Transverse colon (tissue), 4 donors: ENCODE measurements around the gene NUP43. TPM values are rescaled to one million over a fixed set of nuclear protein-coding genes. Genes with fewer than 3 reads are reported as not detected.

ENCODE experiments used
- DNase-seq: peaks from one replicate; pipeline ENCODE4 v3.0.0-alpha.2; 2019
- H3K27ac ChIP-seq, 4 donors: fragments of 200-600 bp; sonication (generic); 2 replicates each; pipeline ENCODE4 v1.5.1; 2016 to 2018; ENCODE audit warnings: inconsistent platforms in 4 of 4
- H3K27me3 ChIP-seq: fragments of 200-600 bp; sonication (generic); 2 replicates; pipeline ENCODE4 v1.5.1; 2017; ENCODE audit warnings: inconsistent platforms
- H3K36me3 ChIP-seq, 4 donors: fragments of 200-600 bp; sonication (generic); 2 replicates each; pipeline ENCODE4 v1.5.1; 2017 to 2019; ENCODE audit warnings: inconsistent platforms in 4 of 4
- H3K4me1 ChIP-seq, 4 donors: fragments of 200-600 bp; sonication (generic); 2 replicates each; pipeline ENCODE4 v1.5.1; 2017 to 2020; ENCODE audit warnings: inconsistent platforms in 4 of 4
- H3K4me3 ChIP-seq, 4 donors: fragments of 200-600 bp; sonication (generic); 1 replicate in 1 of 4; 2 replicates in 3 of 4; pipeline versions ENCODE4 v1.5.1 to v1.6.1; 2017 to 2019; ENCODE audit warnings: inconsistent platforms in 4 of 4
- H3K9me3 ChIP-seq, 2 donors: fragments of 200-600 bp; sonication (generic); 2 replicates each; pipeline ENCODE4 v1.5.1; 2017 to 2019; ENCODE audit warnings: inconsistent platforms in 2 of 2
- EP300 ChIP-seq: sonication (generic); formaldehyde crosslinking; IDR thresholded peaks from one replicate; pipeline ENCODE4 v1.6.1; 2017; ENCODE audit warnings: antibody characterized with exemption, low read depth
- POLR2A ChIP-seq: fragments of 450-650 bp; IDR thresholded peaks from one replicate; pipeline ENCODE4 v1.6.1; 2016; ENCODE audit warnings: antibody characterized with exemption, mild to moderate bottlenecking, moderate library complexity
- POLR2AphosphoS5 ChIP-seq, 3 donors: sonication (generic); formaldehyde crosslinking; IDR thresholded peaks; one replicate each; pipeline ENCODE4 v1.6.1; 2016; ENCODE audit warnings: antibody characterized with exemption in 3 of 3
- WGBS, 2 donors: methylation state at CpG; one replicate each; pipeline ENCODE4 v1.1.5; 2018; ENCODE audit warnings: low coverage in 1 of 2; 5-methylcytosine and 5-hydroxymethylcytosine counted together
- in situ Hi-C, 4 donors: fragments of 200-750 bp; cut with MboI; loops; one replicate each; pipeline versions ENCODE4 v1.15.0 to v1.15.1; 2017; ENCODE audit warnings: low sequenced_read_pairs in 3 of 4, low pct_ligation_motif_present in 1 of 4, low pct_unique_long_range_greater_than_20kb in 1 of 4
- intact Hi-C: fragments of 100-400 bp; cut with DNase I; formaldehyde crosslinking; loops from one replicate; pipeline ENCODE4 v1.15.1; 2023; ENCODE audit warnings: low total_unique reads
- total RNA-seq, 4 donors: library from RNA; depleted of rRNA; stranded (reverse); fragments of >200 nt; gene quantifications; one replicate each; pipeline ENCODE4 v1.1.0, GENCODE V29; 2016
- TF ChIP-seq, protein P1 (sequence below), 5 experiments: fragments of 200-600 bp in 3 of 5; fragments of 450-650 bp in 2 of 5; sonication (generic) in 3 of 5; IDR thresholded peaks; 1 replicate in 2 of 5; 2 replicates in 3 of 5; pipeline ENCODE4 v1.5.1; 2016 to 2017; ENCODE audit warnings: antibody characterized with exemption in 5 of 5, inconsistent platforms in 3 of 5, mild to moderate bottlenecking in 2 of 5, moderate library complexity in 1 of 5

The NUP43 gene
- total RNA-seq, 4 donors from 2014 or later: 14.7 to 54.3 (median 29.3) TPM

DNA sequence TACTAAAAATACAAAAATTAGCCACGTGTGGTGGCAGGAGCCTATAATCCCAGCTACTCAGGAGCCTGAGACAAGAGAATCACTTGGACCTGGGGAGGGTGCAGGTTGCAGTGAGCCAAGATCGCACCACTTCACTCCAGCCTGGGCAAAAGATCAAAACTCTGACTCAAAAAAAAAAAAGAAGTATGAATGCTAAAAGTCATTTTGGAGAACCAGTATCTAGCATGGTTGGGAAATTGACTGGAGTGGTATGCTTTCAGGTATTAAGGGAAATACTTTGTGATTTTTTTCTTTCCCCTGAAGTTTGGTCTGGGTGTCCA, 33.3 kb upstream of the NUP43 start:
- Histone ChIP-seq H3K27me3 (no peaks in the 10 kb centered on the region), H3K4me1 (no peaks in the 10 kb centered on the region), H3K9me3 (no peaks in the 10 kb centered on the region), H3K4me3 (no peak overlapping the region), H3K27ac (no peak overlapping the region), H3K36me3 (peaks cover 0 to 17% (median 8%) of the 10 kb centered on the region in 4 donors)
- intact Hi-C loops: no loop called here
- in situ Hi-C loops: no loop called here
- whole genome bisulfite sequencing, 2 donors: 43 to 78% methylated on average over 2 of the region's 2 CpGs
- TF ChIP-seq POLR2AphosphoS5 (IDR thresholded peaks at IDR 0.05) (no peak), EP300 (no peak), POLR2A (no peak)
- TF ChIP-seq, protein P1, sequence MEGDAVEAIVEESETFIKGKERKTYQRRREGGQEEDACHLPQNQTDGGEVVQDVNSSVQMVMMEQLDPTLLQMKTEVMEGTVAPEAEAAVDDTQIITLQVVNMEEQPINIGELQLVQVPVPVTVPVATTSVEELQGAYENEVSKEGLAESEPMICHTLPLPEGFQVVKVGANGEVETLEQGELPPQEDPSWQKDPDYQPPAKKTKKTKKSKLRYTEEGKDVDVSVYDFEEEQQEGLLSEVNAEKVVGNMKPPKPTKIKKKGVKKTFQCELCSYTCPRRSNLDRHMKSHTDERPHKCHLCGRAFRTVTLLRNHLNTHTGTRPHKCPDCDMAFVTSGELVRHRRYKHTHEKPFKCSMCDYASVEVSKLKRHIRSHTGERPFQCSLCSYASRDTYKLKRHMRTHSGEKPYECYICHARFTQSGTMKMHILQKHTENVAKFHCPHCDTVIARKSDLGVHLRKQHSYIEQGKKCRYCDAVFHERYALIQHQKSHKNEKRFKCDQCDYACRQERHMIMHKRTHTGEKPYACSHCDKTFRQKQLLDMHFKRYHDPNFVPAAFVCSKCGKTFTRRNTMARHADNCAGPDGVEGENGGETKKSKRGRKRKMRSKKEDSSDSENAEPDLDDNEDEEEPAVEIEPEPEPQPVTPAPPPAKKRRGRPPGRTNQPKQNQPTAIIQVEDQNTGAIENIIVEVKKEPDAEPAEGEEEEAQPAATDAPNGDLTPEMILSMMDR (IDR thresholded peaks at IDR 0.05): no peak
- no peak for DNase-seq

DNA sequence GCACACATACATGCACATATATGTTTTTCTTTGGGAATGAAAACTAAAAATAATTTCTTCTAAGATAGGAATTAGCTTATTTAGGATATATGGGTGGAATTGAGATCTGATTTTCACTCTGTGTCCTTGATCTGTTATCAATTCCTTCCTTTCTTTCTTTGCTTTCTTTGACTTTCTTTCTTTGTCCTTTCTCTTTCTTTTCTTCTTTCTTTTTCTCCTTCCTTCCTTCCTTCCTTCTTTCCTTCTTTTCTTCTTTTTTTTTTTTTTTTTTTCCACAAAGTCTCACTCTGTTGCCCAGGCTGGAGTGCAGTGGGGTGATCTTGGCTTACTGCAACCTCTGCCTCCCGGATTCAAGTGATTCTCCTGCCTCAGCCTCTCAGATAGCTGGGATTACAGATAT, 31.3 kb upstream of the NUP43 start:
- Histone ChIP-seq H3K36me3 (peaks cover 0 to 29% (median 13%) of the 10 kb centered on the region in 4 donors), H3K4me3 (no peak overlapping the region), H3K4me1 (no peaks in the 10 kb centered on the region), H3K27ac (no peak overlapping the region), H3K9me3 (no peaks in the 10 kb centered on the region), H3K27me3 (no peaks in the 10 kb centered on the region)
- intact Hi-C loops (no loop called here), in situ Hi-C loops (no loop called here)
- TF ChIP-seq, protein P1 (IDR thresholded peaks at IDR 0.05): no peak
- no peak for TF ChIP-seq POLR2A
- no peak for TF ChIP-seq EP300
- no peak for TF ChIP-seq POLR2AphosphoS5 (IDR thresholded peaks at IDR 0.05)
- DNase-seq: no peak
- WGBS, 2 donors: 88 to 90% methylated on average over 1 of the region's 1 CpG

DNA sequence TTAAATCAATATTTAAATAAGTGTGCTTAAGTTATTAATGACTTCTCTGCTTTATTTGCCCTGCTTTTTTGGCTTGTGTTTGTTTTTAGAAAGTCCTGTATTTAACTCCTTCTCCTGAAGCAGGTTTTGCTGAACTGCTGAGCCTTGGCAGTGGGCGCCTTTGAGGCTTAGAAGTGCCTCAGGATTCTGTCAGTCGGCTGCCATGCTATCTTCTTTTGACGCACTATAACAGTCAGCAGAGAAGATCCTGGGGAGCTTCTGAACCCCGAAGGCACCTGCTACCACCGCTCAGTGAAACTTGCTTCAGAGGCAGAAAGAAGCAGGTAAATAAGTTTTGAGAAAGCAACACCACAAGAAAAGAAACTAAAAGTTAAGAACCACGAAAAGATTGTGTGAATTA, 25.6 kb upstream of the NUP43 start:
- H3K4me3 ChIP-seq: no peak overlapping the region
- no peak for DNase-seq
- no peaks in the 10 kb centered on the region for H3K4me1 ChIP-seq
- no peak overlapping the region for H3K27ac ChIP-seq
- in situ Hi-C loops (no loop called here), intact Hi-C loops (no loop called here)
- H3K27me3 ChIP-seq: no peaks in the 10 kb centered on the region
- H3K36me3 ChIP-seq: peaks cover 0 to 29% (median 14%) of the 10 kb centered on the region in 4 donors
- no peaks in the 10 kb centered on the region for H3K9me3 ChIP-seq
- TF ChIP-seq, protein P1 (IDR thresholded peaks at IDR 0.05): no peak
- TF ChIP-seq EP300 (no peak), POLR2A (no peak), POLR2AphosphoS5 (IDR thresholded peaks at IDR 0.05) (no peak)
- 82 to 93% methylated on average over 6 of the region's 6 CpGs for WGBS, 2 donors

DNA sequence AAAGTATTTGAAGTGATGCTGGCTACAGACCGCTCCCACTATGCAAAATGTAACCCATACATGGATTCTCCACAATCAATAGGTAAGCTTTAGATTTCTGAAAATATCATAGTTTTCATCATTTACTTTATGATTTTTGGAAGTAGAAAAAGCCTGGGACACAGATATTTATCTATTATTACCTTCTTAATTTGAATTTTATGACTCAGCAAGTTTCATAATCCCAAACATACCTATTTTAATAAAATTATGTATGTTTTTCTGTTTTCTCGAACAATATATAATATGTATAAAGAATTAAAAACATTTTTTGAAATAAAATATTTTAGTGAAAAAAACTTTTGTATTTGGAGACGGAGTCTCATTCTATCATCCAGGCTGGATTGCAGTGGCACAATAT, 24.9 kb upstream of the NUP43 start:
- TF ChIP-seq, protein P1 (IDR thresholded peaks at IDR 0.05): no peak
- TF ChIP-seq POLR2AphosphoS5 (IDR thresholded peaks at IDR 0.05) (no peak), POLR2A (no peak), EP300 (no peak)
- H3K9me3 ChIP-seq: no peaks in the 10 kb centered on the region
- in situ Hi-C loops: no loop called here
- WGBS, 2 donors: 95 to 96% methylated on average over 3 of the region's 3 CpGs
- H3K27ac ChIP-seq: no peak overlapping the region
- intact Hi-C loops: no loop called here
- no peaks in the 10 kb centered on the region for H3K4me1 ChIP-seq
- no peak for DNase-seq
- peaks cover 0 to 31% (median 14%) of the 10 kb centered on the region in 4 donors for H3K36me3 ChIP-seq
- H3K4me3 ChIP-seq: no peak overlapping the region
- H3K27me3 ChIP-seq: no peaks in the 10 kb centered on the region
